SU-DHL-6 (cell line): ENCODE data around the gene ZNF276.
A peak's percentile ranks its signal among the peaks of the same experiment; 100 is the strongest.

ENCODE experiments used
- H2AFZ ChIP-seq: fragments of 200-600 bp; sonication (generic); 2 replicates; pipeline ENCODE4 v1.6.1; 2014; ENCODE audit warnings: low read depth, mild to moderate bottlenecking, moderate library complexity, mixed read lengths, antibody characterized with exemption, low read length; ENCODE audit not compliant: severe bottlenecking
- H3F3A ChIP-seq: fragments of 200-600 bp; shearing (Covaris generic); 2 replicates; pipeline ENCODE4 v1.6.0; 2016; ENCODE audit warnings: antibody characterized with exemption, mild to moderate bottlenecking; ENCODE audit not compliant: insufficient read depth
- H3K27ac ChIP-seq: fragments of 200-600 bp; sonication (generic); 2 replicates; pipeline ENCODE4 v1.5.1; 2016; ENCODE audit warnings: low read depth, mild to moderate bottlenecking, low read length, moderate library complexity, mixed read lengths
- H3K27me3 ChIP-seq: fragments of 200-600 bp; sonication (generic), shearing (Covaris generic); 2 replicates; pipeline ENCODE4 v1.6.0; 2014; ENCODE audit warnings: mild to moderate bottlenecking, low read length
- H3K36me3 ChIP-seq: fragments of 200-600 bp; sonication (generic); 2 replicates; pipeline ENCODE4 v1.6.1; 2014; ENCODE audit warnings: mild to moderate bottlenecking, low read length, mixed read lengths
- H3K4me2 ChIP-seq: fragments of 300-600, 200-600 bp; shearing (Covaris generic), sonication (generic); 2 replicates; pipeline ENCODE4 v1.6.0; 2014; ENCODE audit warnings: low read length, low read depth, mild to moderate bottlenecking; ENCODE audit not compliant: poor library complexity, severe bottlenecking
- H3K4me3 ChIP-seq: fragments of 200-600 bp; sonication (generic); 2 replicates; pipeline ENCODE4 v1.5.1; 2014; ENCODE audit warnings: antibody characterized with exemption, low read length, mild to moderate bottlenecking, mixed read lengths; ENCODE audit not compliant: insufficient read depth, poor library complexity, severe bottlenecking
- H3K79me2 ChIP-seq: fragments of 200-600 bp; sonication (generic); 2 replicates; pipeline ENCODE4 v1.6.1; 2014; ENCODE audit warnings: mild to moderate bottlenecking, low read length, moderate library complexity; ENCODE audit not compliant: insufficient read depth
- H3K9ac ChIP-seq: fragments of 200-600 bp; sonication (generic); 2 replicates; pipeline ENCODE4 v1.7.0; 2014; ENCODE audit warnings: mild to moderate bottlenecking, low read length
- H3K9me2 ChIP-seq: fragments of 200-600 bp; sonication (generic); replicated peaks from 2 replicates; pipeline ENCODE4 v1.6.1; 2014; ENCODE audit warnings: low read length; ENCODE audit not compliant: insufficient read depth
- H3K9me3 ChIP-seq: fragments of 200-600 bp; sonication (generic); 2 replicates; pipeline ENCODE4 v1.6.1; 2014; ENCODE audit warnings: low read length, mixed read lengths; ENCODE audit not compliant: insufficient read depth
- H4K20me1 ChIP-seq: fragments of 200-600 bp; sonication (generic); 2 replicates; pipeline ENCODE4 v1.6.1; 2014; ENCODE audit warnings: low read depth, mild to moderate bottlenecking, antibody characterized with exemption, low read length, moderate library complexity, mixed read lengths
- CTCF ChIP-seq: fragments of 200-600 bp; sonication (generic); IDR thresholded peaks from one replicate; pipeline ENCODE4 v1.5.1; 2017; ENCODE audit warnings: antibody characterized with exemption, mild to moderate bottlenecking, low read length, moderate library complexity; ENCODE audit not compliant: insufficient read depth, poor library complexity, severe bottlenecking
- EZH2phosphoT487 ChIP-seq: fragments of 200-600 bp; sonication (generic), shearing (Covaris generic); conservative IDR thresholded peaks from 2 replicates; pipeline ENCODE4 v1.6.1; 2018; ENCODE audit warnings: mild to moderate bottlenecking, antibody characterized with exemption, low read length, moderate library complexity, mixed read lengths

The ZNF276 gene

GRCh38 chr16:89759746-89760340, 38.5 kb downstream of the ZNF276 start:
- Histone ChIP-seq H3F3A (no peaks in the 10 kb centered on the region), H3K9me2 (no peaks in the 10 kb centered on the region), H3K4me3 (no peak overlapping the region), H4K20me1 (peaks cover 3% of the 10 kb centered on the region; the same call in 1 of the 2 replicates), H3K27me3 (no peaks in the 10 kb centered on the region), H3K27ac (no peak overlapping the region), H3K9me3 (no peaks in the 10 kb centered on the region), H3K4me2 (no peak overlapping the region), H3K9ac (no peak overlapping the region), H2AFZ (no peak overlapping the region), H3K36me3 (peaks cover 27% of the 10 kb centered on the region), H3K79me2 (peaks cover 13% of the 10 kb centered on the region; the same call in 1 of the 2 replicates)
- TF ChIP-seq EZH2phosphoT487 = no peak
- no peak for TF ChIP-seq CTCF

- H3K27ac ChIP-seq = no peak overlapping the region
- TF ChIP-seq CTCF = no peak
- TF ChIP-seq EZH2phosphoT487 = no peak
Observed at GRCh38 chr16:89761304-89761922, 40.1 kb downstream of the ZNF276 start.

GRCh38 chr16:89764711-89765201, 43.4 kb downstream of the ZNF276 start:
- peak overlapping the region; percentile 65 for H3K27ac ChIP-seq
- peak overlapping the region; percentile 24; the same call in 1 of the 2 replicates for H3K9ac ChIP-seq
- H3K79me2 ChIP-seq = peaks cover 3% of the 10 kb centered on the region; the same call in 1 of the 2 replicates
- no peaks in the 10 kb centered on the region for H3K9me2 ChIP-seq
- no peak for TF ChIP-seq CTCF
- no peak for TF ChIP-seq EZH2phosphoT487
- H2AFZ ChIP-seq = no peak overlapping the region
- no peaks in the 10 kb centered on the region for H3K9me3 ChIP-seq
- H3F3A ChIP-seq = no peaks in the 10 kb centered on the region
- peak overlapping the region; percentile 15 for H3K4me2 ChIP-seq
- H3K27me3 ChIP-seq = no peaks in the 10 kb centered on the region
- peaks cover 28% of the 10 kb centered on the region for H3K36me3 ChIP-seq
- no peak overlapping the region for H3K4me3 ChIP-seq
- H4K20me1 ChIP-seq = no peaks in the 10 kb centered on the region; the same call in 1 of the 2 replicates

More at GRCh38 chr16:89761304-89761922, 40.1 kb downstream of the ZNF276 start:
- Histone ChIP-seq H3K9ac (no peak overlapping the region), H3K9me2 (no peaks in the 10 kb centered on the region), H3K4me3 (no peak overlapping the region), H3K27me3 (no peaks in the 10 kb centered on the region), H4K20me1 (no peaks in the 10 kb centered on the region; the same call in 1 of the 2 replicates), H3K36me3 (peaks cover 27% of the 10 kb centered on the region), H3F3A (no peaks in the 10 kb centered on the region), H3K9me3 (no peaks in the 10 kb centered on the region), H3K4me2 (no peak overlapping the region), H2AFZ (no peak overlapping the region), H3K79me2 (peaks cover 9% of the 10 kb centered on the region; the same call in 1 of the 2 replicates)
